ENCODE results near the gene RBBP5.

RBBP5 gene

DNA sequence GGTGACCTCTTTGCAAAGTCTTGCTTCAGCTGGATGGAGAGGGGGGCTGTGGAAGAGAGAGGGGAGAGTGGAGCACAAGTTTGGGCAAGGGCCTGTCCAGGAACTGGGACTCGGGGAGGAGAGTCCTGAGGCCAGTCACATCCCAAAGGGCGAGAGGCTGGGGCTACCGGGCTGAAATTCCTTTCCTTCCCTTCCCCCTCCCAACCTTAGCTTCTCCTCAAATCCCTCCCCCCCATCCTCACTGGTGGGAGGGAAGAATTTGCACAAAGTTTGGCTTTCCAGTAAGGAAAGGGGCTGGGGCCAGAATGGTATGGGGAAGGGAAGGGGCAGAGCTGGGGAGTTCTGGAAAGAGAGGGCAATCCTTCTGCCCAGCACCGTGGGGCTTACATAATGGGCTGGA, 77.9 kb downstream of the RBBP5 start:
- H3K4me3 ChIP-seq (replicated peaks; ENCODE audit: insufficient read depth, low read length): no peak overlapping the region
- no peak for DNase-seq (ENCODE audit: low read depth in 1 of 2, low spot score in 1 of 2)
- H3K27me3 ChIP-seq (ENCODE audit: insufficient read depth, poor library complexity, severe bottlenecking): peaks cover 42% of the 10 kb centered on the region
- H3K27ac ChIP-seq (replicated peaks): no peak overlapping the region
- no peak for TF ChIP-seq SPI1 (IDR thresholded peaks at IDR 0.05; ENCODE audit: borderline replicate concordance, low read depth)
- no peak for TF ChIP-seq POLR2AphosphoS5 (IDR thresholded peaks at IDR 0.05; ENCODE audit: low read depth)
- no peak for TF ChIP-seq GABPA (IDR thresholded peaks at IDR 0.05; ENCODE audit: low read depth)
- TF ChIP-seq, protein P1, sequence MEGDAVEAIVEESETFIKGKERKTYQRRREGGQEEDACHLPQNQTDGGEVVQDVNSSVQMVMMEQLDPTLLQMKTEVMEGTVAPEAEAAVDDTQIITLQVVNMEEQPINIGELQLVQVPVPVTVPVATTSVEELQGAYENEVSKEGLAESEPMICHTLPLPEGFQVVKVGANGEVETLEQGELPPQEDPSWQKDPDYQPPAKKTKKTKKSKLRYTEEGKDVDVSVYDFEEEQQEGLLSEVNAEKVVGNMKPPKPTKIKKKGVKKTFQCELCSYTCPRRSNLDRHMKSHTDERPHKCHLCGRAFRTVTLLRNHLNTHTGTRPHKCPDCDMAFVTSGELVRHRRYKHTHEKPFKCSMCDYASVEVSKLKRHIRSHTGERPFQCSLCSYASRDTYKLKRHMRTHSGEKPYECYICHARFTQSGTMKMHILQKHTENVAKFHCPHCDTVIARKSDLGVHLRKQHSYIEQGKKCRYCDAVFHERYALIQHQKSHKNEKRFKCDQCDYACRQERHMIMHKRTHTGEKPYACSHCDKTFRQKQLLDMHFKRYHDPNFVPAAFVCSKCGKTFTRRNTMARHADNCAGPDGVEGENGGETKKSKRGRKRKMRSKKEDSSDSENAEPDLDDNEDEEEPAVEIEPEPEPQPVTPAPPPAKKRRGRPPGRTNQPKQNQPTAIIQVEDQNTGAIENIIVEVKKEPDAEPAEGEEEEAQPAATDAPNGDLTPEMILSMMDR (IDR thresholded peaks at IDR 0.05; ENCODE audit: insufficient read depth, low read length): no peak
- TF ChIP-seq, protein P2, sequence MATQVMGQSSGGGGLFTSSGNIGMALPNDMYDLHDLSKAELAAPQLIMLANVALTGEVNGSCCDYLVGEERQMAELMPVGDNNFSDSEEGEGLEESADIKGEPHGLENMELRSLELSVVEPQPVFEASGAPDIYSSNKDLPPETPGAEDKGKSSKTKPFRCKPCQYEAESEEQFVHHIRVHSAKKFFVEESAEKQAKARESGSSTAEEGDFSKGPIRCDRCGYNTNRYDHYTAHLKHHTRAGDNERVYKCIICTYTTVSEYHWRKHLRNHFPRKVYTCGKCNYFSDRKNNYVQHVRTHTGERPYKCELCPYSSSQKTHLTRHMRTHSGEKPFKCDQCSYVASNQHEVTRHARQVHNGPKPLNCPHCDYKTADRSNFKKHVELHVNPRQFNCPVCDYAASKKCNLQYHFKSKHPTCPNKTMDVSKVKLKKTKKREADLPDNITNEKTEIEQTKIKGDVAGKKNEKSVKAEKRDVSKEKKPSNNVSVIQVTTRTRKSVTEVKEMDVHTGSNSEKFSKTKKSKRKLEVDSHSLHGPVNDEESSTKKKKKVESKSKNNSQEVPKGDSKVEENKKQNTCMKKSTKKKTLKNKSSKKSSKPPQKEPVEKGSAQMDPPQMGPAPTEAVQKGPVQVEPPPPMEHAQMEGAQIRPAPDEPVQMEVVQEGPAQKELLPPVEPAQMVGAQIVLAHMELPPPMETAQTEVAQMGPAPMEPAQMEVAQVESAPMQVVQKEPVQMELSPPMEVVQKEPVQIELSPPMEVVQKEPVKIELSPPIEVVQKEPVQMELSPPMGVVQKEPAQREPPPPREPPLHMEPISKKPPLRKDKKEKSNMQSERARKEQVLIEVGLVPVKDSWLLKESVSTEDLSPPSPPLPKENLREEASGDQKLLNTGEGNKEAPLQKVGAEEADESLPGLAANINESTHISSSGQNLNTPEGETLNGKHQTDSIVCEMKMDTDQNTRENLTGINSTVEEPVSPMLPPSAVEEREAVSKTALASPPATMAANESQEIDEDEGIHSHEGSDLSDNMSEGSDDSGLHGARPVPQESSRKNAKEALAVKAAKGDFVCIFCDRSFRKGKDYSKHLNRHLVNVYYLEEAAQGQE (IDR thresholded peaks at IDR 0.05; ENCODE audit: insufficient replicate concordance, low read depth): no peak

DNA sequence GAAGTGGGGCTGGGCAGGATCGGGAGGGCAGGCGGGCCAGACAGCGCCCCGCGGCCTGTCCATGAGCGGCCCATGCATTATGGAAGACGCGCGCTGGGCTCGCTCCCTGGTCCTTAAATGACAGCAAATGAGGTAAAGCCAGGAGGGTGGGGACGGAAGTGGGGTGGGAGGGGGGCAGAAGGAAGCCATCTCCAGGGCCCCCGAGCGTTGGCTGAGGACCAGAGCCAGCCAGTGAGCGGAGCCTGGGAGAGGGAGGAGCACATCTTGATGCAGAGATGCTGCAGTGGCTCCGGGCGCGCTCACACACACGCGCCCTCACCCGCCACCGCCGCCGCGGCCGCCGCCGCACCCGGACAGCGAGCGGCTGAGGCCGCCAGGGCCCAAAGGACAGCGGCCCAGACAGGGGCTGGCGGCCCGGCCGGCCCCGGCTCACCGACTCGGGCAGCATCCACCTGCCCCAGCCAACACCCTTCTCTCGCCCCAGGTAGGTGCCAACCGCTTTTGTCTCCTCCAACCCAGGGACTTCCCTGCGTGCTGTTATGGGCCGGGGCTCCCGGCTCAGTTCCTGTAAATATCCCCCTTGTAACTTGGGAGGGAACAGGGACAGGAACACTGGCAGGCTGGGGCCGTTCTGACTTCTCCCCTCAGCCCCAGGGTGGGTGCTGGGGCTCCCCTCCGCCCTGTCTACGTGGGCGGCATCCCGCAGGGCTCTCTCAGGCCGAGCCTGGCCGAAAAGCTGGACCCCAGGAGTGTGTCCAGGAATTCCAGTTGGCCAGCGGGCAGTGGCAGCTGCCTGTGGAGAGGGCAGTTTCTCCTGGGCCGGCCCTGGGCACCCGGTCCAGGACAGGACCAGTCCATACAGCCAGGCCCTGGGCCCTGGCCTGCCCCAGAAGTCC, 78.6 kb downstream of the RBBP5 start, which contains the start of gene CNTN2:
TSS of gene CNTN2 (plus strand) at position 302 of the 896 bp plus-strand sequence. CDS start 9,974 bp downstream, outside the sequence.
- TF ChIP-seq, protein P2 (IDR thresholded peaks at IDR 0.05; ENCODE audit: insufficient replicate concordance, low read depth): no peak
- TF ChIP-seq, protein P1 (IDR thresholded peaks at IDR 0.05; ENCODE audit: insufficient read depth, low read length): no peak
- TF ChIP-seq POLR2AphosphoS5 (IDR thresholded peaks at IDR 0.05; ENCODE audit: low read depth): no peak
- no peak for TF ChIP-seq SPI1 (IDR thresholded peaks at IDR 0.05; ENCODE audit: borderline replicate concordance, low read depth)
- TF ChIP-seq GABPA (IDR thresholded peaks at IDR 0.05; ENCODE audit: low read depth): no peak
- H3K27ac ChIP-seq (replicated peaks): no peak within 1 kb of the TSS
- no peak for DNase-seq (ENCODE audit: low read depth in 1 of 2, low spot score in 1 of 2)
- H3K4me3 ChIP-seq (replicated peaks; ENCODE audit: insufficient read depth, low read length): no peak within 1 kb of the TSS
- peaks cover 42% of the 10 kb centered on the region for H3K27me3 ChIP-seq (ENCODE audit: insufficient read depth, poor library complexity, severe bottlenecking)

DNA sequence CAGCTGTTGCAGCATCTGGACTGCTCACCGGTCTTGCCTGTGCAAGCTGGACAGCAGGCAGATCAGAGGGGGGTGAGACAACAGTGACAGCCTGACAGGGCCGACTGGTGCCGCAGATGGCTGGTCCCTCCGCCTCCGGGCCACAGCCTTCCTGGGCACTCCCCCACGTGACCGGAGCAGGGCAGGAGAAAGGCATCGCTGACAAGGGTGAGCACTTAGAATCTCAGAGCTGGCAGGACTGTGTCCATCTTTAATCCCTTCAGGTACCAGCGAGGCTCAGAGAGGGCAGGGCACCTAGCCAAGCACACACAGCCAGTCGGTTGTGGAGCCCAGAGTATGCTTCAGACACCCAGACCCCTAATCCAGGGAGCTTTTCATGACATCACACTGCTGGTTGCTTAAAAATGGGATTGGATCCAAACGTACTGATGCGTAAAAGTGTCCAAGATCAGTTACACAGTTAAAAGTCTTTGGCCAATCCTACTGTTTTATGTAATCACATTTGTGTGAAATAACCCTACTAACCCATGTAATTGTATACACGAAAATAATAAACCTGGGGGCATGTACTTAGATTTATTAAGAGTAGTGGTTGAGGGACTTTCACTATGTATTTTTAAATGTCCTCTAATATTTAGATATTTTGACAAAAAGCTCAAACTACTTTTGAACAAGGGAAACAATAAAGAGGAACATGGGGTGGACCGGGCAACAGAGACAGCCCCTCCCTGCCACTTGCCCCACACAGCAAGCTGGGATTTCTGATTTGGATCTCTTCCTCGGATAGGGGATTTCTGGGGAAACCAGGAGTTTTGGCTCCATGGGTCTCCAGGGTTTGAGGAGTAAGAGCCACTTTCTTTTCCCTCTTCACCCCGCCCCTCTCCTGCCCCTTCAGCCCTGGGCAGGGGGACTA, 79.5 kb downstream of the RBBP5 start:
- H3K4me3 ChIP-seq (replicated peaks; ENCODE audit: insufficient read depth, low read length): no peak overlapping the region
- no peak for DNase-seq (ENCODE audit: low read depth in 1 of 2, low spot score in 1 of 2)
- H3K27ac ChIP-seq (replicated peaks): no peak overlapping the region
- H3K27me3 ChIP-seq (ENCODE audit: insufficient read depth, poor library complexity, severe bottlenecking): peaks cover 41% of the 10 kb centered on the region
- TF ChIP-seq SPI1 (IDR thresholded peaks at IDR 0.05; ENCODE audit: borderline replicate concordance, low read depth) (no peak), GABPA (IDR thresholded peaks at IDR 0.05; ENCODE audit: low read depth) (no peak), POLR2AphosphoS5 (IDR thresholded peaks at IDR 0.05; ENCODE audit: low read depth) (no peak)
- TF ChIP-seq, protein P2 (IDR thresholded peaks at IDR 0.05; ENCODE audit: insufficient replicate concordance, low read depth): no peak
- TF ChIP-seq, protein P1 (IDR thresholded peaks at IDR 0.05; ENCODE audit: insufficient read depth, low read length): no peak
